ENCODE results near the gene SLC5A5. TPM values are rescaled to one million over a fixed set of nuclear protein-coding genes. Genes with fewer than 3 reads are reported as not detected.
A peak's percentile ranks its signal among the peaks of the same experiment; 100 is the strongest.

SLC5A5 gene
- total RNA-seq, result not detected

DNA sequence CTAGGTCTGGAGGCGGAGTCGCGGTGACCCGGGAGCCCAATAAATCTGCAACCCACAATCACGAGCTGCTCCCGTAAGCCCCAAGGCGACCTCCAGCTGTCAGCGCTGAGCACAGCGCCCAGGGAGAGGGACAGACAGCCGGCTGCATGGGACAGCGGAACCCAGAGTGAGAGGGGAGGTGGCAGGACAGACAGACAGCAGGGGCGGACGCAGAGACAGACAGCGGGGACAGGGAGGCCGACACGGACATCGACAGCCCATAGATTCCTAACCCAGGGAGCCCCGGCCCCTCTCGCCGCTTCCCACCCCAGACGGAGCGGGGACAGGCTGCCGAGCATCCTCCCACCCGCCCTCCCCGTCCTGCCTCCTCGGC lies at the start of gene SLC5A5:
TSS of gene SLC5A5 (plus strand) at position 68 of the 373 bp plus-strand sequence. CDS start 375 bp downstream, outside the sequence.
- H3K4me3 ChIP-seq, result peak within 1 kb of the TSS in 2 of 3 donors; percentile 9 to 34
- TF ChIP-seq POLR2A (IDR thresholded peaks at IDR 0.05), result no peak
- TF ChIP-seq, protein P1, sequence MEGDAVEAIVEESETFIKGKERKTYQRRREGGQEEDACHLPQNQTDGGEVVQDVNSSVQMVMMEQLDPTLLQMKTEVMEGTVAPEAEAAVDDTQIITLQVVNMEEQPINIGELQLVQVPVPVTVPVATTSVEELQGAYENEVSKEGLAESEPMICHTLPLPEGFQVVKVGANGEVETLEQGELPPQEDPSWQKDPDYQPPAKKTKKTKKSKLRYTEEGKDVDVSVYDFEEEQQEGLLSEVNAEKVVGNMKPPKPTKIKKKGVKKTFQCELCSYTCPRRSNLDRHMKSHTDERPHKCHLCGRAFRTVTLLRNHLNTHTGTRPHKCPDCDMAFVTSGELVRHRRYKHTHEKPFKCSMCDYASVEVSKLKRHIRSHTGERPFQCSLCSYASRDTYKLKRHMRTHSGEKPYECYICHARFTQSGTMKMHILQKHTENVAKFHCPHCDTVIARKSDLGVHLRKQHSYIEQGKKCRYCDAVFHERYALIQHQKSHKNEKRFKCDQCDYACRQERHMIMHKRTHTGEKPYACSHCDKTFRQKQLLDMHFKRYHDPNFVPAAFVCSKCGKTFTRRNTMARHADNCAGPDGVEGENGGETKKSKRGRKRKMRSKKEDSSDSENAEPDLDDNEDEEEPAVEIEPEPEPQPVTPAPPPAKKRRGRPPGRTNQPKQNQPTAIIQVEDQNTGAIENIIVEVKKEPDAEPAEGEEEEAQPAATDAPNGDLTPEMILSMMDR (IDR thresholded peaks at IDR 0.05), result no peak
- TF ChIP-seq POLR2AphosphoS5 (IDR thresholded peaks at IDR 0.05), result no peak
- intact Hi-C loops (cut with DNase I; ENCODE audit: low total_unique reads), result no loop called here

DNA sequence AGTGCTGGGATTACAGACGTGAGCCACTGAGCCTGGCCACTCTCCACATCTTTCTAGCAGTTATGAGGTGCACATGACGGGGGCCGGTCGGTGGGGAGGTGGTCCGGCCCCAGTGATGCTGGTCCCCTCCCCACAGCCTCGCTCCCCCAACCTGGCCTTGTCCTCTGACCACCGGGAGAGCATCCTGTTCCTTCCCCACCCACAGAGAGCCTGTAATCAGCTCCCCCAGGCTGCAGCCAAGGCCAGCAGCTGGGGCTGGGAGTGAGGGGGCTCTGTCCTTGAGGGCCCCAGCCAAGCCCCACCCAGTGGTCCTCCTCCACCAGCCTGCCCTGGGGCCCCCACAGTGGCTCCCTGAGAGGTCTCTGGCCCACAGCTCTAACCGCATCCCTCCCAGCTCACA lies 47.4 kb upstream of the SLC5A5 start:
- Histone ChIP-seq H3K4me1 (no peaks in the 10 kb centered on the region), H3K27ac (no peak overlapping the region), H3K36me3 (no peaks in the 10 kb centered on the region), H3K4me3 (no peak overlapping the region), H3K27me3 (no peaks in the 10 kb centered on the region), H3K9me3 (no peaks in the 10 kb centered on the region)
- intact Hi-C loops (cut with DNase I; ENCODE audit: low total_unique reads), result no loop called here
- no peak for DNase-seq (ENCODE audit: low spot score in 2 of 2)
- TF ChIP-seq POLR2A (IDR thresholded peaks at IDR 0.05) (no peak), POLR2AphosphoS5 (IDR thresholded peaks at IDR 0.05) (no peak)
- TF ChIP-seq, protein P1 (IDR thresholded peaks at IDR 0.05), result no peak

More for the DNA sequence above, at the start of gene SLC5A5:
- DNase-seq (ENCODE audit: low spot score in 2 of 2), result no peak
- Histone ChIP-seq H3K4me1 (peaks cover 0 to 4% of the 10 kb centered on the region in 2 donors), H3K9me3 (no peaks in the 10 kb centered on the region), H3K36me3 (no peaks in the 10 kb centered on the region), H3K27me3 (peaks cover 12 to 44% of the 10 kb centered on the region in 2 donors), H3K27ac (no peak within 1 kb of the TSS)

DNA sequence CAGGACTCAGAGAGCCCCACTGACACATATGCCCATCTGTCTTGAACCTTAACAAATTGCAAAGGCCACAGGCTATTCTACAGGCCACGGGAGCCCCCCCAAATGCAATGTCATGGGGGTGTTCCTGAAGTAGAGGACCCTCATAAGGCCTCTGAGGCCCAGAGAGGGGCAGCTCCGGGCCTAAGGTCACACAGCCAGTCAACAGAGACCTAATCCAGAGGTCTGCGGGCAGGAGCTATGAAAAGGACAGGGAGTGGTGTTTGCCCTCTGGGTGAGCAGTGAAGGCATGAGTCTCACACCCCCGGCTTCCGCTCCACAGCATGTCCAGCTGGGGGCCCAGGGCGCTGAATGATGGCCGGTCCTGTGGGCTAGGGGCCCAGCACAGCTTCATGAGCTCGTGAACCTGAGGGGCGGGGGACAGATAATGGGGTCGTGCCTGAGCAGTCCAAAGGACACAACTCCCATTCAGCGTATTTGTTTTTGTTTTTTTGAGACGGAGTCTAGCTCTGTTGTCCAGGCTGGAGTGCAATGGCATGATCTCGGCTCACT lies 45.2 kb upstream of the SLC5A5 start:
- no peak for TF ChIP-seq POLR2A (IDR thresholded peaks at IDR 0.05)
- no peak for TF ChIP-seq POLR2AphosphoS5 (IDR thresholded peaks at IDR 0.05)
- TF ChIP-seq, protein P1 (IDR thresholded peaks at IDR 0.05), result no peak
- Histone ChIP-seq H3K27ac (no peak overlapping the region), H3K36me3 (no peaks in the 10 kb centered on the region), H3K9me3 (no peaks in the 10 kb centered on the region), H3K4me3 (no peak overlapping the region), H3K4me1 (no peaks in the 10 kb centered on the region), H3K27me3 (no peaks in the 10 kb centered on the region)
- no peak for DNase-seq (ENCODE audit: low spot score in 2 of 2)
- intact Hi-C loops (cut with DNase I; ENCODE audit: low total_unique reads), result no loop called here

DNA sequence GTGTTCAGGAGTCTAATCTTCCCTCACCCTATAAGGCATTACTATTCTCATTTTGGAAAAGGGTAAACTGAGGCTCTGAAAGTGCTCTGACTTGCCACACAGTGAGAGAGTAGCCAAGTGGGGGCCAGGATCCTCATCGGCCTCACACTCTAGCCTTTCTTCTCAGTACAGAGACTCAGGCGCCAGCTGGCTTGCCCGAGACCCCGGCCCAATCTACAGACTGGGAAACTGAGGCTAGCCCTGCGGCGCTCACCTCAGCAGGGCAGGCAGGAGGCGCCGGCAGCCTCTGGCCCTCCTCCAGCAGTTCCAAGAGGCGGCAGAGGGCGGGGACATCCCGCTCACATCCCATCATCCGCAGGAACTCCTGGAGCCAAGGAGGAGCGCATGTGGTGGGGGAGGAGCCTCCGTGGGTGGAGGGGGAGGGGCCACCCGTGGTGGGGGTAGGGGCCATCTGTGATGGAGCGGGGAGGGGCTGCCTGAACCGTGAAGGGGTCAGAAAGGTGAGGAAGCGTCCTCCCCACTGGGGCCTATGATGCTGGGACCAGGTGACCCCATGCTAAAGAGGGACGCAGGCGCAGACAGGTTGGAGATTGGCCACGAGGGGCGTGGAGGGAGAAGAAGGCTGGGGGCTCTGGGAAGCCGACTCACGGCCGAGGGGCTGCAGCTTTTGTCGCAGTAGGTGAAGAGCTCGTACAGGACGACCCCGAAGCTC lies 41.7 kb upstream of the SLC5A5 start:
- no peak for DNase-seq (ENCODE audit: low spot score in 2 of 2)
- H3K27ac ChIP-seq, result no peak overlapping the region
- H3K27me3 ChIP-seq, result no peaks in the 10 kb centered on the region

More for the DNA sequence above, 41.7 kb upstream of the SLC5A5 start:
- H3K9me3 ChIP-seq, result no peaks in the 10 kb centered on the region
- intact Hi-C loops (cut with DNase I; ENCODE audit: low total_unique reads), result no loop called here
- TF ChIP-seq POLR2A (IDR thresholded peaks at IDR 0.05) (no peak), POLR2AphosphoS5 (IDR thresholded peaks at IDR 0.05) (no peak)
- TF ChIP-seq, protein P1 (IDR thresholded peaks at IDR 0.05), result no peak
- H3K4me1 ChIP-seq, result no peaks in the 10 kb centered on the region
- no peaks in the 10 kb centered on the region for H3K36me3 ChIP-seq
- no peak overlapping the region for H3K4me3 ChIP-seq
